Stimulated activated CD8-positive, alpha-beta memory T cell treated with anti-CD3 and anti-CD28 coated beads, Interleukin-15, amount 100 ng/mL, for 4 hours (primary cell): ENCODE measurements around the gene THSD7B.
"Not testable (repeated sequence)": the region's sequence is repeated elsewhere in the genome, so short reads cannot be mapped to it uniquely, and the experiment has no call there.

Source experiments
- DNase-seq, 2 donors: peaks; one replicate each; pipeline ENCODE4 v3.0.0-alpha.2; 2020; ENCODE audit warnings: low read depth in 2 of 2

Gene THSD7B

DNA sequence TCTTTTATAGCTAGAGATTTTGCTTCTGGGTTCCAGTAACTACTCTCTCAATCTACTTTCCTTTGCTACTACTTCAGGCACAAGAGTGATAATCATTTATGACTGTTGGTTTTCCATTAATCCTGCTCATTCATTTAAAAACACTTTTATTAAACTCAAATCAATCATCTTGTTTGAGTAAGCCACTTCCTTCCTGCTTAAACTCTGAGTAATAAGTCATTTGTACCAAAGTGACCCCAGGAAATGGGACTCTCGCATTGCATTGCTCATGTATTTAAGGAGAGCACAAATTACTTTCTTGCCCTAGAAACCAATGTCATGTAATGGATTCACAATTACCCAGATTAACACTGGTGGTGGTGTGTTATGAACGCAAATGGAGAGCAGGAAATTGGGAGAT, 928.2 kb downstream of the THSD7B start:
- DNase-seq: no peak

DNA sequence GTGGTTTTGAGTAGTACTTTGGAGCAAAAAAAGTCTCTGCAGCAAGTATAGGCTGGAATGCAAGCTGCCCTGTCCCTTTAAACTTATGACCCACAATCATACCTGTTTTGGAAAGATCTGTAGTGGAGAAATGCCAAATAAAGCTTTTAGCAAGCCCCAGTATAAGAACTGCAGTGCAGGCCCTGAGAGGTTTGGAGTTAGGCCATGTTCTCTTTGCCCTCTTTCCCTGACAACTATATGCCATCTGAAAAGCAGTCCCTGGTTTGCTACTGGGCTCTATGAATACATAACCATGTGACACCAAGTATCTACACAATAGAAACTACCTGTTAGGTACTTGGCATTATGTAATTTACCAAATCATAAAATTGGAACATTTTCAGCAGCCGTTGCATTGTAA, 931.6 kb downstream of the THSD7B start:
- no peak for DNase-seq

DNA sequence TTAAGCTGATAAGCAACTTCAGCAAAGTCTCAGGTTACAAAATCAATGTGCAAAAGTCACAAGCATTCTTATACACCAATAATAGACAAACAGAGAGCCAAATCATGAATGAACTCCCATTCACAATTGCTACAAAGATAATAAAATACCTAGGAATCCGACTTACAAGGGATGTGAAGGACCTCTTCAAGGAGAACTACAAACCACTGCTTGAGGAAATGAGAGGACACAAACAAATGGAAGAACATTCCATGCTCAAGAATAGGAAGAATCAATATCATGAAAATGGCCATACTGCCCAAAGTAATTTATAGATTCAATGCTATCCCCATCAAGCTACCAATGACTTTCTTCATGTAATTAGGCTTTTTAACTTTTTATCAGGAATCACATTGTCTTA, 934.9 kb downstream of the THSD7B start:
- DNase-seq: not testable (repeated sequence)

- DNase-seq: no peak
These were observed 935.3 kb downstream of the THSD7B start for GRCh38 chr2:137700681-137701080.

GRCh38 chr2:137705296-137705695, 940.0 kb downstream of the THSD7B start:
- no peak for DNase-seq

DNA sequence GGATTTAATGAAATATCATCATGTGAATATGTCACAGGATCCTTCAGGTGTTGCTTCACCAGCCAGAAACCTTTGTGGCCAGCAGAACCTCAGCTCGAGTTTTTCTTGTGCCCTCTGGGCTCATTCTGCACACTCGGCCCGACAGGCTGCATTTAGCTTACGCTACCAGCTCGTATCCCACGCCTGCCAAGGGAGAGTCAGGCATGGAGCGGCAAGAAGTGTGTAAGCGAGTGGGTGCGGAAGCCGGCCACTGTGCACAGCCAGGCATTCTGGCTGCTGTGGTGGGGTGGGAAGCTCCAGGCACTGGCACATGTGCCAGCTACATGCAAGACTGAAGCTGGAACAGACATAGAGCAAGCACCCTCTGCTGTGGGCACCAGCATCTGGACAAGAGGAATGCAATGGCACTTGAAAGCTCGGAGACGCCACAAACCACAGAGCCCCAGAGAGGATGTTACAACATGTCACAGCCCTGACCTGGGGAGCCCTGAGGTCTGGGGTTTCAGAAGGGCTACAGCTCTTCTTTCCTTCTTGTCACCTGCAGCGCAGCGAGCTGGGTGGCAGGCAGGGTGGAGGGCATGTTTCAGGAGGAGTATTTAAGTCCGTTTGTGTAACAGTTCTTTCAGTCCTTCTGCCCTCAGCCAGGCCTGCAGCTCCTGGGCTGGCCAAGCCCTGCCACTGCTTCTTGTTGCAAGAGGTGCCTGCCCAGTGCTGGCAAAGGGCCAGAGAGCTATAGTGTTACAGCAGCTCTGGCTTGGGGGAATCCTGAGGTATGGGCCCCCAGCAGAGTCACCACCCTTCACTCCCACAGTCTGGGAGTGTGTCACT, 941.7 kb downstream of the THSD7B start:
- DNase-seq: no peak

GRCh38 chr2:137708311-137708710, 943.0 kb downstream of the THSD7B start:
- no peak for DNase-seq

DNA sequence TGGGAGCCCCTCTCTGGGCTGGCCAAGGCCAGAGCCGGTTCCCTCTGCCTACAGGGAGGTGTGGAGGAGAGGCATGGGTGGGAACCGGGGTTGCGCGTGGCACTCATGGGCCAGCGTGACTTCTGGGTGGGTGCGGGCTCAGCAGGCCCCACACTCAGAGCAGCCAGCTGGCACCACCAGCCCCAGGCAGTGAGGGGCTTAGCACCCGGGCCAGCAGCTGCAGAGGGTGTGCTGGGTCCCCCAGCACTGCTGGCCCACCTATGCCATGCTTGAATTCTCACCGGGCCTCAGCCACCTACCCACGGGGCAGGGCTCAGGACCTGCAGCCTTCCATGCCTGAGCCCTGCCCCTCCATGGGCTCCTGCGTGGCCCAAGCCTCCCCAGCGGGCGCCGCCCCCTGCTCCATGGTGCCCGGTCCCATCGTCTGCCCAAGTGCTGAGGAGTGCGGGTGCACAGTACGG, 950.4 kb downstream of the THSD7B start:
- no peak for DNase-seq

- DNase-seq: no peak
These were observed 953.4 kb downstream of the THSD7B start for GRCh38 chr2:137718786-137719185.

- DNase-seq: no peak
These were observed 956.4 kb downstream of the THSD7B start for GRCh38 chr2:137721733-137722132.

- no peak for DNase-seq
These were observed 959.6 kb downstream of the THSD7B start for GRCh38 chr2:137724912-137725311.
